GM12801 (cell line): ENCODE data around the gene TEX11.

Source experiments
- TF ChIP-seq, protein P1 (sequence below): IDR thresholded peaks from one replicate; pipeline ENCODE4 v1.5.1; 2011; ENCODE audit warnings: control low read depth; ENCODE audit not compliant: insufficient read length; ENCODE audit errors: extremely low read depth

The TEX11 gene

DNA sequence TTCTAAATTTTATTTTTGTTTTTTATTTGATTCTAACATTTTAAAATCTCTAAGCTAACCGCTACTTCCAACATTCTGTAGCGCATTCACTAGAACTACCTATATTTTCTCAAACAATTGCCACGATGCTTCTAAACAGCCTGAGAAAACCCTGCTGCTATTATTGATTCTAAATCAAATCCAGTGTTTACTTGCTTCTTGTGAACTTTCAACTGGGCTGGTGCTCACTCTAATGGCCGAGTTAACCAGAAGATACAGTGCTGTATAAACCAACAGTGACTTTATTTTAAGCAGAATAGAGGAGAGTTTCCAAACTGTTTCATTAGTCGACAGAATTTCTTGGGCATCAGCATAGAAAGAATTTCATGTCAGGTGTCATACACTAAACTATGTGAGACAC is 353.6 kb downstream of the TEX11 start:
- TF ChIP-seq, protein P1, sequence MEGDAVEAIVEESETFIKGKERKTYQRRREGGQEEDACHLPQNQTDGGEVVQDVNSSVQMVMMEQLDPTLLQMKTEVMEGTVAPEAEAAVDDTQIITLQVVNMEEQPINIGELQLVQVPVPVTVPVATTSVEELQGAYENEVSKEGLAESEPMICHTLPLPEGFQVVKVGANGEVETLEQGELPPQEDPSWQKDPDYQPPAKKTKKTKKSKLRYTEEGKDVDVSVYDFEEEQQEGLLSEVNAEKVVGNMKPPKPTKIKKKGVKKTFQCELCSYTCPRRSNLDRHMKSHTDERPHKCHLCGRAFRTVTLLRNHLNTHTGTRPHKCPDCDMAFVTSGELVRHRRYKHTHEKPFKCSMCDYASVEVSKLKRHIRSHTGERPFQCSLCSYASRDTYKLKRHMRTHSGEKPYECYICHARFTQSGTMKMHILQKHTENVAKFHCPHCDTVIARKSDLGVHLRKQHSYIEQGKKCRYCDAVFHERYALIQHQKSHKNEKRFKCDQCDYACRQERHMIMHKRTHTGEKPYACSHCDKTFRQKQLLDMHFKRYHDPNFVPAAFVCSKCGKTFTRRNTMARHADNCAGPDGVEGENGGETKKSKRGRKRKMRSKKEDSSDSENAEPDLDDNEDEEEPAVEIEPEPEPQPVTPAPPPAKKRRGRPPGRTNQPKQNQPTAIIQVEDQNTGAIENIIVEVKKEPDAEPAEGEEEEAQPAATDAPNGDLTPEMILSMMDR: no peak

DNA sequence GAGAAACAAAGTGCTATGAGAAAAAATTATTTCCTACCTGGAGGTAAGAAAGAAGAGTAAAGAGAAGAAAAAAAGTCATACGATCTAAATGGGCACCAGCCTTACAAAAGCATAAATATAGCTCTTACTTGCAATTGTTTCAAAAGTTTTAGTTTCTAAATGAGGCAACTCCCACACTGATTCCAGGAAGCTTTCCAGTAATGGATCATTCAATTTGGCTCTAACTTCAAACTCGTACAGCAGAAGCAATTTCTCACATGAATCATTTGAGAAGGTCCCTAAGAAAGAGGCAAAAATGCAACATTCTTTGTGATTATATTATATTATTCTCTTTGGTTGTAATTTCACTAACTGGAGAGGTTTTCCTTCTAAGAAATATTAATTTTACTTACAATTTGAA is 354.0 kb downstream of the TEX11 start:
- TF ChIP-seq, protein P1: no peak

DNA sequence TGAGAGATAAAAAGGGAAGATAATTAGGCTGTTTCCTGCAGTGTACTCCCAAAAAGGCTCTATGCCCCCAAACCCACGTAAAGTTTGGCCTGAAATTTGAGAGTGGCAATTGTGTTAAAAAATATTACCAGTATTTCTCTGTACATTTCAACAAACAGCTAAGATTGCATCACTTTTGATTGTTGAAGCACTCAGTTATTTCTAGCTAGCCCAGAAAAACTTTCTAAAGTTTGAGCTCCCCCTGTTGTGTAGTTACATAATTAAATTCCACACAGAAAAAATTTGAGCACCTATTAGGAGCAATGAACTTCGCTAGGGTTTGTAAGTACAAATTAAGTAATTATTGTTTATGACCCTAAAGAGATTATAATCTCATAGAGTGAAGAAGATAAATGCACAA is 354.4 kb downstream of the TEX11 start:
- TF ChIP-seq, protein P1: no peak

DNA sequence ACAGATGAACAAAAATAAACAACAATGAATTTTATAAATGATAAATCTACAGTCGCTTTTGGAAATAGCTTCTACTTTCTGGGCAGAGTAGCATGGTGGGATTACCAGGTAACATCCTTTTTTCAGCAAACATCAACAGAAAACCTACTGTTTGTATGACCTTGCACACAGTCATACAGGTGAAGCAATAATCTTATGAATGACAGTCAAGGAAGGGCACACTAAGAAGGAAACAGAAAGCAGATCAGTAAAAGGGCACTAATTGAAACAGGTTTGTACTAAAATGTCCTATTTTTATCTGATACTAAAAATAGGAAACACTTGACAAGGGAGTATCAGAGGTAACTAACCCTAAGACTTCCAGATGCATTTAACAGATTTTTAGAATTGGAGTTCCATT is 355.0 kb downstream of the TEX11 start:
- TF ChIP-seq, protein P1: no peak

DNA sequence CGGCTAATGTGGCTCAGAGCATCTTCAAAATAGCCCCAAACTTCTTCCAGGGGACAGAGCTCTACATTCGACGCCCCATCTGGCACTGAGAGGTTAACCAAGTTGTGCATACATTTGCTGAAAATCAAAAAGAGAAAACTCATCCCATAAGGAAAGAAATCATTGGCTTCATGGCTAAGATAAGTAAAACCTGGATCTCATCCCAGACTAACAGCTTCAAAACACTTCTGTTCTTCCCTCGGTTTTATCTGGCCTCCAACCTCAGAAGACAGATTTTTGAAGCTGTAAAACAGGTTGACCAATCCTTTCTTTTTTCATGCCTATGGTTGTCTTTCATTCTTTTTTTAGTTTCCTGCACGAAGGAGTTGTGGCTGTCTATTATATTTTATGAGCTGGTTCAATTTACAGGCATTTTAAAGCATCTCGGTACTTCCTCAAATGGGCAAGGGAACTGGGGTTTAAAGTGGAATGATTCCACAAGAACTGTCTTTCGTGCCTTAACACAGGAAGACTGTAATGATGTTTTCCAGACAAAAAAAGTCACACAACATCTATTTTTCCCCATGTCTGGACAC is 356.3 kb downstream of the TEX11 start:
- TF ChIP-seq, protein P1: no peak

DNA sequence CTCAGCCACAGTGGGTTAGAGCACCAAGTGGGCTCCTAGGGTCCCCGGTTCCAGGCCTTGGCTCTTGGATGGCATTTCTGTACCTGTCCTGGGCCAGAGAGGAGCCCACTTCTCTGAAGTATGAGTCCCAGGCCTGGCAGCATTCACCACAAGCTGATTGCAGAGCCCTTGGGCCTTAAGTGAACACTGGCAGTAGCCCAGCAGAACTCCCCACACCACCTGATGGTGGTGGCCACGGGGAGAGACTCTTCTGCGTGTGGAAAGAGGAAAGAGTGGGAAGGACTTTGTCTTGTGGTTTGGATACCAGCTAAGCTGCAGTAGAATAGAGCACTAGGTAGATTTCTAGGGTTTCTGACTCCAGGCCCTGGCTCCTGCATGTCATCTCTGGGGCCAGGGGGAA is 359.1 kb downstream of the TEX11 start:
- TF ChIP-seq, protein P1: no peak

DNA sequence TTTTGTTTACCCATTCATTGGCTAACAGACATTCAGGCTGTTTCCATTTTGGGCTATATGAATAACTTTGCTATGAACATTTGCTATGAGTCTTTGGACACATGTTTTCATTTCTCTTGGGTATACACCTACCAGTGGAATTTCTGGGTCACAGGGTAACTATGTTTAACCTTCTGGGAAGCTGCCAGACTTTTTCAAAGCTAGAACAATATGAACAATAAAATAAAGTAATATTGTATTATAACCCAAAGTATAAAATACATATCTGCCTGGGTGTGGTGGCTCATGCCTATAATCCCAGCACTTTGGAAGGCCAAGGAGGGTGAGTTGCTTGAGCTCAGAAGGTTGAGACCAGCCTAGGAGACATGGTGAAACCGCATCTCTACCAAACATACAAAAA is 373.3 kb downstream of the TEX11 start:
- TF ChIP-seq, protein P1: no peak
